ENCODE results near the gene KLRF1.

- TF ChIP-seq CTCF (IDR thresholded peaks at IDR 0.05) (no peak), POLR2A (IDR thresholded peaks at IDR 0.05) (no peak)
Measured at GRCh38 chr12:9881988-9882387, 54.7 kb downstream of the KLRF1 start.
